A549 treated with Mapracorat at 1 μM for 4 hours (cell line): ENCODE data around the gene LMAN1. TPM values are rescaled to one million over a fixed set of nuclear protein-coding genes. Genes with fewer than 3 reads are reported as not detected.

Source experiments
- total RNA-seq: library from RNA; stranded (reverse); fragments of 200-300 nt; extraction: Qiagen RNA extraction; gene quantifications from 5 replicates; pipeline ENCODE4 v1.2.3, GENCODE V29; 2022

Gene LMAN1, protein sequence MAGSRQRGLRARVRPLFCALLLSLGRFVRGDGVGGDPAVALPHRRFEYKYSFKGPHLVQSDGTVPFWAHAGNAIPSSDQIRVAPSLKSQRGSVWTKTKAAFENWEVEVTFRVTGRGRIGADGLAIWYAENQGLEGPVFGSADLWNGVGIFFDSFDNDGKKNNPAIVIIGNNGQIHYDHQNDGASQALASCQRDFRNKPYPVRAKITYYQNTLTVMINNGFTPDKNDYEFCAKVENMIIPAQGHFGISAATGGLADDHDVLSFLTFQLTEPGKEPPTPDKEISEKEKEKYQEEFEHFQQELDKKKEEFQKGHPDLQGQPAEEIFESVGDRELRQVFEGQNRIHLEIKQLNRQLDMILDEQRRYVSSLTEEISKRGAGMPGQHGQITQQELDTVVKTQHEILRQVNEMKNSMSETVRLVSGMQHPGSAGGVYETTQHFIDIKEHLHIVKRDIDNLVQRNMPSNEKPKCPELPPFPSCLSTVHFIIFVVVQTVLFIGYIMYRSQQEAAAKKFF
- 24.7 to 31.7 TPM (median 30.7 TPM) in 5 replicates for total RNA-seq

DNA sequence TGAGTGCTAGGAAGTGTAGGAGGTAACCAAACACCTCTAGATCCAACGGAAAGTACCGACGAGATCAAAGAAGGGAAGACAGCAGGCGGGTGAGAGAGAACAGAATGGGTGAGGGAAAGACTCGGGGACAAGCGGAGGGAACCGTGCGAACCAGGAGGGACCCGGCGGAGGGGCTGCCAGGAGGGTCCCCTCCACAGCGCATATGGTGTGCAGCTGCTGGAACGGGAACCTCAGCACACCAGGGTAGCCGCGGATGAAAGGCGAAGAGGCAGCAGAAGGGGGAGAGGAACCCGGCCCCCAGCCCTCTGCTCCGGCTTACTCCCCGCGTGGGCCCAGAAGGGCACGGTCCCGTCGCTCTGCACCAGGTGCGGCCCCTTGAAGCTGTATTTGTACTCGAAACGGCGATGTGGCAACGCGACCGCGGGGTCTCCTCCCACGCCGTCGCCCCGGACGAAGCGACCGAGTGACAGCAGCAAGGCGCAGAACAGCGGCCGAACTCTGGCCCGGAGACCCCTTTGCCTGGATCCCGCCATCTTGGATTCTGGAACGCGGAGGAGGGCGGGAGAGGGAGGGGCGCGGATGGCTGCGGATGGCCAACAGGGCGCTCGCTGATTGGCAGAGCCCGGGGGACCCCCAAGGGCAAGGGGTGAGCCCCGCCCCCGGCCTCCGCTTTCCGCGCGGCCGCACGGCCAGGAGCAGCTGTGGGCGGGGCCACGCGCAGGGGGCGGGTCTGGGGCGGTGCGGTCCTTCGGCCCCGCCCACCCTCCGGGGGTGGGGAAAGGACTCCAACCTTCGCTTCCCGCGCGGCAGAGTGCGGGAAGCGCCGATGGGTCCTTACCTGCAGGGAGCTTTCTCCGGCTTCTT, at the start of gene LMAN1:
LMAN1 (minus strand) TSS at position 554 of the 864 bp plus-strand sequence; CDS start at position 533, 21 bp downstream.

DNA sequence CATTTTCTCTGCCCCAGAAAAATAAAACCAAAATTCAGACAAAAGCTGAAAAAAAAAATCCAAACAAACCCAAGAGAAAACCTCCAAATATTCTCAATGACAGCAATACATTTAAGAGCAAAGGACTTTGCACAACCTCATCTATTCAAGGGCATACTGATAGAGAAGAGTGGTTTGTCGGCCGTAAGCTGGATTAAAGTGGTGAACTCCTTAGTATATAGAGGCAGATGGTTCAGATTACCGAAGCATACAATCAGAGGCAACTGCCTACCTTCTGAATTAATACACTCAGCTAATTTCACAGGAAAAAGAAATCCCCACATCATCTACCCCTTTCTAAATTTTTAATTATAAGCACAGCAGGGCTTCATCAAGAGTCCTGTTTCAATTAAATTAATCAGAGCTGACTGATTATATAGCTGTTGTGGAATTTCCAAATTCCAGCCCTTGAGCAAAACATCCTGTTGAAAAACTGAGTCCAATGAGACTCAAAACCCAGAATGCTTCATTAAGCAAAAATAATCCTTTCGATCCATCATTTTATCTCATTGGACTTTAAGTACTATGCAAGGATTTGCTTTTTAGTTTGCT, 40.5 kb downstream of the LMAN1 start, which contains the start of gene CPLX4:
CPLX4 (minus strand) TSS at position 190 of the 591 bp plus-strand sequence; CDS start at position 3, 187 bp downstream.

Other genes starting within 250 kb of the LMAN1 start
- 49.9 to 66.9 TPM (median 58.9 TPM) in 5 replicates for gene SEC11C, start 219.4 kb downstream of the LMAN1 start, total RNA-seq
- gene GRP, start 139.1 kb downstream of the LMAN1 start, total RNA-seq: not detected in 5 replicates
- not detected in 5 replicates for gene RAX, start 85.8 kb downstream of the LMAN1 start, total RNA-seq
- not detected in 5 replicates for gene CPLX4, start 40.6 kb downstream of the LMAN1 start, total RNA-seq